ENCODE data around the gene ALDH3A1. TPM values are rescaled to one million over a fixed set of nuclear protein-coding genes. Genes with fewer than 3 reads are reported as not detected.

Gene ALDH3A1
- total and polyA plus RNA-seq, 2 donors: 1.5 to 5.3 TPM

- H3K36me3 ChIP-seq (ENCODE audit: insufficient read depth): no peaks in the 10 kb centered on the region
- no peak for DNase-seq (ENCODE audit: extremely low spot score)
- 79% methylated on average over 13 of the region's 13 CpGs for WGBS
- no peaks in the 10 kb centered on the region for H3K4me1 ChIP-seq (ENCODE audit: insufficient read depth)
- no peak within 1 kb of the TSS for H3K4me3 ChIP-seq (ENCODE audit: low read depth, low read length)
- no peak within 1 kb of the TSS for H3K27ac ChIP-seq (ENCODE audit: low read depth)
Observed at GRCh38 chr17:19716108-19717030, 31.7 kb downstream of the ALDH3A1 start, which contains the start of gene SLC47A2. SLC47A2 (minus strand) TSS chr17:19716584; CDS start chr17:19716555, 29 bp downstream.

DNA sequence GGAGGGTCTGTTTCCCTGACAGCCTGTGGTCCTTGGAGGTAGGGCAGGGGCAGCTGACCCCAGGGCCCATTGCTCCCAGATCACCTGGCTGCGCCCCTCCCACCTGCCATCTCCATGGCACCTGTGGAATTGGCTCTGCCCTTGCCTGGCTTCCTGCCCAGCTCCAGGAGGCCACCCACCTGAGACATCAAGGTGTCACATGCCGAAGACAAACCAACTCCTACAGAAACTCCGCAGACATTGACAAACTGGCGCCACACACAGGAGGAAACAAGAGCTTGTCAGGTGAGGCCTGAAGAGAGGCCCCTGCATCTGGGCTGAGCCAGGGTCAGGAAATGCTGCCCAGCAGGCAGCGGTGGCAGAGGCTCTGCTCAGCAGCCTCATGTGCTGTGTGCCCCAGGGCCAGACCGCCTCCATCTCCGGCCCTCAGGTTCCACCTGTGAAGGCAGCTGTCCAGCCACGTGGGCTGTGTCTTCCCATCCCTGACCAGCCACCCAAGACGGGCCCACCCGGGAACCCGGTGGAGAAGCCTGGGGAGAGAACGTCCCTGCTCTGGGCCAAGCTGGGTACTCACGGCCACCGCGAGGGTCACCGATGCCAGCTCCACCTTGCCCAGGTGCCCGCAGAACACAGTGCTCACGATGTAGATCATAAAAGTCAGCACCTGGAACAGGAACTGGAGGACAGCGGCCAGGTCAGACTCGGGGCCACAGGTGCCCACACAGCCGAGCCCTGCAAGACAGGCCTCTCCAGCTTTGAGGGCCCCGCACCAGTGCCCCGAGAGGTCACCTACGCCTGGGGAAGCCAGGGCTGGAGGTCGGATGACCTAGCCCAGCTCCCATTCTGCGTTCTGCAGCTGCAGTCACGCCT lies 33.3 kb downstream of the ALDH3A1 start:
- H3K36me3 ChIP-seq (ENCODE audit: insufficient read depth): no peaks in the 10 kb centered on the region
- no peak overlapping the region for H3K27ac ChIP-seq (ENCODE audit: low read depth)
- no peak overlapping the region for H3K4me3 ChIP-seq (ENCODE audit: low read depth, low read length)
- WGBS: 95% methylated on average over 27 of the region's 27 CpGs
- no peak for DNase-seq (ENCODE audit: extremely low spot score)
- H3K4me1 ChIP-seq (ENCODE audit: insufficient read depth): no peaks in the 10 kb centered on the region

GRCh38 chr17:19713901-19714361 lies 34.2 kb downstream of the ALDH3A1 start:
- no peaks in the 10 kb centered on the region for H3K36me3 ChIP-seq (ENCODE audit: insufficient read depth)
- WGBS: 90% methylated on average over 28 of the region's 28 CpGs
- DNase-seq (ENCODE audit: extremely low spot score): no peak
- no peak overlapping the region for H3K27ac ChIP-seq (ENCODE audit: low read depth)
- H3K4me1 ChIP-seq (ENCODE audit: insufficient read depth): no peaks in the 10 kb centered on the region
- H3K4me3 ChIP-seq (ENCODE audit: low read depth, low read length): no peak overlapping the region

- H3K4me3 ChIP-seq (ENCODE audit: low read depth, low read length): no peak overlapping the region
- no peaks in the 10 kb centered on the region for H3K4me1 ChIP-seq (ENCODE audit: insufficient read depth)
- H3K27ac ChIP-seq (ENCODE audit: low read depth): no peak overlapping the region
- H3K36me3 ChIP-seq (ENCODE audit: insufficient read depth): no peaks in the 10 kb centered on the region
- no peak for DNase-seq (ENCODE audit: extremely low spot score)
- 85% methylated on average over 16 of the region's 16 CpGs for WGBS
Observed at GRCh38 chr17:19713462-19713861, 34.6 kb downstream of the ALDH3A1 start.

DNA sequence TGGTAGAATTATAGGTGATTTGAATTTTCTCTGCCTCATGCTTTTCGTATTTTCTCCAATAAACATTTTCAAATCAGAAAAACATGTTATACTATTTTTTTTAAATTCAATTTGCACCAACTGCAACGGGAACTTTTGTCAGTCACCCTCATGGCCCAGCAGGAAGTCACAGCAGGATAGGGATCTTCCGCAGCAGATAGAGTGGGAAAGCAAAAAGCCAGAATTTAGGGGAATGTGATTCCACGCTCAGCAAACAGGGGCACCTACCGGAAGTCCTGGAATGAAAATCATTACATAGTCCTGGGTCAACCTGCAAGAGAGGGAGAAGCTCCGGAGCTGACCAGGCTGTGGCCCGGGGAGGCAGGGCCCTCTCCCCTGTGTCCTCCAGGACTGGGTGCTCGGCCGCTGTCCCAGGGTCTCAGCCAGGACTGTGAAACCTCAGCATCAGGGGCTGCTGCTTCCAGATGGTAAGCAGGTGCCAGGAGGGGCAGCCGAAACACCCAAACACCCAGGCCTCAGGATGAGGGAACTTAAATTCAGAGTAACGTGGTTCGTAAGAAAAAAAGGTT lies 35.6 kb downstream of the ALDH3A1 start:
- H3K27ac ChIP-seq (ENCODE audit: low read depth): no peak overlapping the region
- no peak overlapping the region for H3K4me3 ChIP-seq (ENCODE audit: low read depth, low read length)
- H3K4me1 ChIP-seq (ENCODE audit: insufficient read depth): no peaks in the 10 kb centered on the region
- no peak for DNase-seq (ENCODE audit: extremely low spot score)
- H3K36me3 ChIP-seq (ENCODE audit: insufficient read depth): no peaks in the 10 kb centered on the region
- WGBS: 83% methylated on average over 12 of the region's 12 CpGs

DNA sequence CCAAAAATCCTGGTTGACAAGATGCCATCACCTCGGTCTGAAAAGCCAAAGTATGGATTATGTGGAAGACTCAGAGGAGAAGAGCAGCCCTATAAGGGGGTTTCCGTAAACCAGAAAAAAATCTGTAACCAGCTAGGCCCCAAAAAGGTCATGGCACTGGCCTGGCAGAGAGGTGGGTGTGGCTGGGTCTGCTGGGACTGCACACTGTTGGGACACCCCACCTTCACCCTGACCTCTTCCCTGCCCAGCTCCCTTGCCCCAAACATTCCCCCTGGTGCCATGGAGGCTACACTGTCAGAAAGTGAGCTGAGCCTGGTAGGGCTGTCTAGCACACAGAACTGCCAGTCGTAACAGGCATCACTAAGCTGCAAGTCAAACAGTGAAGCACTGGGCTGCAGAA lies 38.3 kb downstream of the ALDH3A1 start:
- DNase-seq (ENCODE audit: extremely low spot score): no peak
- H3K4me1 ChIP-seq (ENCODE audit: insufficient read depth): no peaks in the 10 kb centered on the region
- 87% methylated on average over 3 of the region's 3 CpGs for WGBS
- no peak overlapping the region for H3K27ac ChIP-seq (ENCODE audit: low read depth)
- H3K4me3 ChIP-seq (ENCODE audit: low read depth, low read length): no peak overlapping the region
- H3K36me3 ChIP-seq (ENCODE audit: insufficient read depth): no peaks in the 10 kb centered on the region

DNA sequence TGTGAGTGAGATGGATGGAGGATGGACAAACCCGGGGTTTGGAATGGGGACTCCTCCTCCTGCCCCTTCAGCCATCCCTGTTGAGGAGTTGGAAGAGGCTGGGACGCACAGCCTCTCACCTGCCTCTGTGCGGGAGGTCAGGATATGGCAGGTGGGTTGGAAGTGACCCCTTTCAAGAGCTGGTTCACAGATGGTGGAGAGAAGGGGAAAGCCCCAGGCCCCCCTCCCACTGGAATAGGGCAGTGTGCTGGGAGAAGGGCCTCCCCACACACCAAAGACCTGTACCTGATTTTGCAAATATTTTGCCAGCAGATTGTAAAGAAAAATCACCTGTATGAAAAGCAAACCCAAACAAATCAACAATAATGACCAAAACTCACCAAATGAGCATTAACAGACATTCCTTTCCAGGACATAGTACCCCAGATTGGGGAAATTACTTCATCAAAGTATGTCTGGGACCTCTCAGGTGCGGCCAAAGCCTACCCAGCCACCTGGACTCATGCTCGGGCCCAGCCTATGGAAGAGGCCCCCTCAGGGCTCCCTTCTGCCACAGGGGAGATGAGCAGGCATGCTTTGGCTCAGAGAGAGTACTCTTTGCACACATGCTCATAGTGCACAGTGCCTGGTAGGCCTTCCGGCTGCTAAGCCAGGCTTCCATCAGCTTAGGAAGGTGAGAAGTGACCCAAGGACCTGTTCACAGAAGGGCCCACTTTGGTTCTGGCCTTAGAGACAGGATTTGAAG lies 39.5 kb downstream of the ALDH3A1 start:
- H3K36me3 ChIP-seq (ENCODE audit: insufficient read depth): no peaks in the 10 kb centered on the region
- 92% methylated on average over 6 of the region's 6 CpGs for WGBS
- H3K27ac ChIP-seq (ENCODE audit: low read depth): no peak overlapping the region
- DNase-seq (ENCODE audit: extremely low spot score): no peak
- no peaks in the 10 kb centered on the region for H3K4me1 ChIP-seq (ENCODE audit: insufficient read depth)
- H3K4me3 ChIP-seq (ENCODE audit: low read depth, low read length): no peak overlapping the region

GRCh38 chr17:19707728-19708221 lies 40.3 kb downstream of the ALDH3A1 start:
- no peak for DNase-seq (ENCODE audit: extremely low spot score)
- no peak overlapping the region for H3K4me3 ChIP-seq (ENCODE audit: low read depth, low read length)
- H3K27ac ChIP-seq (ENCODE audit: low read depth): no peak overlapping the region
- H3K36me3 ChIP-seq (ENCODE audit: insufficient read depth): no peaks in the 10 kb centered on the region
- WGBS: 87% methylated on average over 11 of the region's 11 CpGs
- H3K4me1 ChIP-seq (ENCODE audit: insufficient read depth): no peaks in the 10 kb centered on the region

- H3K4me1 ChIP-seq (ENCODE audit: insufficient read depth): no peaks in the 10 kb centered on the region
- H3K4me3 ChIP-seq (ENCODE audit: low read depth, low read length): no peak overlapping the region
- no peak overlapping the region for H3K27ac ChIP-seq (ENCODE audit: low read depth)
- WGBS: 82% methylated on average over 12 of the region's 12 CpGs
- no peaks in the 10 kb centered on the region for H3K36me3 ChIP-seq (ENCODE audit: insufficient read depth)
- no peak for DNase-seq (ENCODE audit: extremely low spot score)
Observed at GRCh38 chr17:19706791-19707727, 41.0 kb downstream of the ALDH3A1 start.

GRCh38 chr17:19705771-19706770 lies 42.0 kb downstream of the ALDH3A1 start:
- 89% methylated on average over 22 of the region's 22 CpGs for WGBS
- Histone ChIP-seq H3K4me1 (ENCODE audit: insufficient read depth) (no peaks in the 10 kb centered on the region), H3K27ac (ENCODE audit: low read depth) (no peak overlapping the region), H3K4me3 (ENCODE audit: low read depth, low read length) (no peak overlapping the region), H3K36me3 (ENCODE audit: insufficient read depth) (no peaks in the 10 kb centered on the region)
- no peak for DNase-seq (ENCODE audit: extremely low spot score)

GRCh38 chr17:19705201-19705600 lies 42.9 kb downstream of the ALDH3A1 start:
- Histone ChIP-seq H3K4me3 (ENCODE audit: low read depth, low read length) (no peak overlapping the region), H3K27ac (ENCODE audit: low read depth) (no peak overlapping the region), H3K36me3 (ENCODE audit: insufficient read depth) (no peaks in the 10 kb centered on the region), H3K4me1 (ENCODE audit: insufficient read depth) (no peaks in the 10 kb centered on the region)
- no peak for DNase-seq (ENCODE audit: extremely low spot score)
- WGBS: 88% methylated on average over 13 of the region's 13 CpGs
